ENCODE results near the gene AGMO. TPM values are rescaled to one million over a fixed set of nuclear protein-coding genes. Genes with fewer than 3 reads are reported as not detected.

AGMO gene
- total and polyA plus RNA-seq, 2 donors from 2014 or later, result 1.4 to 4.5 TPM

GRCh38 chr7:15323550-15323949, 238.3 kb downstream of the AGMO start:
- Histone ChIP-seq H3K36me3 (ENCODE audit: control insufficient read depth in 2 of 3, insufficient read depth in 3 of 3, low read length in 3 of 3) (no peaks in the 10 kb centered on the region), H3K4me1 (ENCODE audit: control insufficient read depth in 2 of 3, insufficient read depth in 2 of 3, low read depth in 1 of 3, low read length in 3 of 3) (no peaks in the 10 kb centered on the region), H3K4me3 (ENCODE audit: low read length in 3 of 3) (no peak overlapping the region), H3K27me3 (ENCODE audit: control insufficient read depth, insufficient read depth, low read length) (no peaks in the 10 kb centered on the region), H3K9me3 (ENCODE audit: control insufficient read depth in 2 of 3, insufficient read depth in 1 of 3, low read length in 3 of 3) (no peaks in the 10 kb centered on the region), H3K9ac (ENCODE audit: low read length in 3 of 3) (no peak overlapping the region), H3K27ac (ENCODE audit: low read depth in 2 of 2, low read length in 2 of 2) (no peak overlapping the region)
- no peak for DNase-seq
- TF ChIP-seq CTCF (IDR thresholded peaks at IDR 0.05; ENCODE audit: borderline replicate concordance, extremely low read depth, insufficient read depth), result no peak
- FAIRE-seq, result no peak
- intact Hi-C loops (cut with DNase I), result no loop called here

- Histone ChIP-seq H3K27me3 (ENCODE audit: control insufficient read depth, insufficient read depth, low read length) (no peaks in the 10 kb centered on the region), H3K36me3 (ENCODE audit: control insufficient read depth in 2 of 3, insufficient read depth in 3 of 3, low read length in 3 of 3) (no peaks in the 10 kb centered on the region), H3K9me3 (ENCODE audit: control insufficient read depth in 2 of 3, insufficient read depth in 1 of 3, low read length in 3 of 3) (no peaks in the 10 kb centered on the region), H3K4me1 (ENCODE audit: control insufficient read depth in 2 of 3, insufficient read depth in 2 of 3, low read depth in 1 of 3, low read length in 3 of 3) (no peaks in the 10 kb centered on the region), H3K4me3 (ENCODE audit: low read length in 3 of 3) (no peak overlapping the region), H3K9ac (ENCODE audit: low read length in 3 of 3) (no peak overlapping the region), H3K27ac (ENCODE audit: low read depth in 2 of 2, low read length in 2 of 2) (no peak overlapping the region)
- DNase-seq (no peak), FAIRE-seq (no peak)
- no peak for TF ChIP-seq CTCF (IDR thresholded peaks at IDR 0.05; ENCODE audit: borderline replicate concordance, extremely low read depth, insufficient read depth)
- intact Hi-C loops (cut with DNase I), result loop anchor here (10.0 kb wide), 1 partner anchor 758 kb away; no protein-coding TSS in a partner anchor
Observed at GRCh38 chr7:15317215-15317614, 244.6 kb downstream of the AGMO start.

- Histone ChIP-seq H3K27ac (ENCODE audit: low read depth in 2 of 2, low read length in 2 of 2) (no peak overlapping the region), H3K4me1 (ENCODE audit: control insufficient read depth in 2 of 3, insufficient read depth in 2 of 3, low read depth in 1 of 3, low read length in 3 of 3) (no peaks in the 10 kb centered on the region), H3K9me3 (ENCODE audit: control insufficient read depth in 2 of 3, insufficient read depth in 1 of 3, low read length in 3 of 3) (no peaks in the 10 kb centered on the region), H3K9ac (ENCODE audit: low read length in 3 of 3) (no peak overlapping the region), H3K4me3 (ENCODE audit: low read length in 3 of 3) (no peak overlapping the region), H3K27me3 (ENCODE audit: control insufficient read depth, insufficient read depth, low read length) (no peaks in the 10 kb centered on the region), H3K36me3 (ENCODE audit: control insufficient read depth in 2 of 3, insufficient read depth in 3 of 3, low read length in 3 of 3) (no peaks in the 10 kb centered on the region)
- TF ChIP-seq CTCF (IDR thresholded peaks at IDR 0.05; ENCODE audit: borderline replicate concordance, extremely low read depth, insufficient read depth), result no peak
- FAIRE-seq (no peak), DNase-seq (no peak)
- intact Hi-C loops (cut with DNase I), result loop anchor here (10.0 kb wide), 1 partner anchor 759 kb away; no protein-coding TSS in a partner anchor
Observed at GRCh38 chr7:15315678-15316077, 246.1 kb downstream of the AGMO start.

GRCh38 chr7:15314922-15315321, 246.9 kb downstream of the AGMO start:
- no peak overlapping the region for H3K4me3 ChIP-seq (ENCODE audit: low read length in 3 of 3)
- FAIRE-seq (no peak), DNase-seq (no peak)
- no peak for TF ChIP-seq CTCF (IDR thresholded peaks at IDR 0.05; ENCODE audit: borderline replicate concordance, extremely low read depth, insufficient read depth)
- H3K4me1 ChIP-seq (ENCODE audit: control insufficient read depth in 2 of 3, insufficient read depth in 2 of 3, low read depth in 1 of 3, low read length in 3 of 3), result no peaks in the 10 kb centered on the region
- no peaks in the 10 kb centered on the region for H3K36me3 ChIP-seq (ENCODE audit: control insufficient read depth in 2 of 3, insufficient read depth in 3 of 3, low read length in 3 of 3)
- H3K9ac ChIP-seq (ENCODE audit: low read length in 3 of 3), result no peak overlapping the region
- intact Hi-C loops (cut with DNase I), result loop anchor here (10.0 kb wide), 1 partner anchor 760 kb away; no protein-coding TSS in a partner anchor
- no peak overlapping the region for H3K27ac ChIP-seq (ENCODE audit: low read depth in 2 of 2, low read length in 2 of 2)
- H3K27me3 ChIP-seq (ENCODE audit: control insufficient read depth, insufficient read depth, low read length), result no peaks in the 10 kb centered on the region
- no peaks in the 10 kb centered on the region for H3K9me3 ChIP-seq (ENCODE audit: control insufficient read depth in 2 of 3, insufficient read depth in 1 of 3, low read length in 3 of 3)

Measured in kidney (tissue), 14 donors.